HG02870 (cell line): ENCODE data around the gene SUPV3L1.
"Not testable (repeated sequence)": the region's sequence is repeated elsewhere in the genome, so short reads cannot be mapped to it uniquely, and the experiment has no call there.

ENCODE experiments used
- ATAC-seq: cut with Tn5 transposase; IDR thresholded peaks from one replicate; pipeline ENCODE4 v1.9.1; 2021; ENCODE audit warnings: mild to moderate bottlenecking, moderate library complexity; ENCODE audit not compliant: unreplicated experiment

The SUPV3L1 gene

DNA sequence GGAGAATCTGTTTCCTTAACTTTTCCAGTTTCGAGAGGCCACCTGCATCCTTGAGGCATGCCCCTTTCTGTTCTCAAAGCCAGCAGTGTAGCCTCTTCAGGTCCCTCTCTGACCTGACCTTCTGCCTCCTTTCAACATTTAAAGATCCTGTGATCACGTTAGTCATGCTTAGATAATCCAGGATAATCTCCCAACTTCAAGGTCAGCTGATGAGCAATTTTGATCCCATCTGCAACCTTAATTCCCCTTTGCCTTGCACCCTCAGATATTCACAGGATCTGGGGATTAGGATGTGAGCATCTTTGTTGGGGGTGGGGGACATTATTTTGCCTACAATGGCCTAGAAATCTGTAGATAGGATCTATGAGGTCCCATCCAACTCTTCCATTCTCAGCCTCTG, 48.1 kb downstream of the SUPV3L1 start:
- ATAC-seq = no peak

DNA sequence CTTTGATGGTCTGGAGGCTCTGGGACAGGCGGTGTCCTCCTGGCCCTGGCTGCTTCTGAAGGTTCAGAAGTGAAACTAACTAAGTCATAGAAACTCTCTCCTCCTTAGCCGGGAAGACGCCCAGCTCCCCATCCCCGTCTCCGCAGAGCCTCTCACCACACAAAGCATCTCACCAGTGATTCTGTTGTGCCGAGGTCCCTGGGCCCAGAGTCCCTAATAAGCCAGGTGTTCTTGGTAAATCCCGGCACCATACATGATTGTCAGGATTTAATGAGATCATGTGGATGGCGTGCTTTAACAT, 49.5 kb downstream of the SUPV3L1 start:
- no peak for ATAC-seq

DNA sequence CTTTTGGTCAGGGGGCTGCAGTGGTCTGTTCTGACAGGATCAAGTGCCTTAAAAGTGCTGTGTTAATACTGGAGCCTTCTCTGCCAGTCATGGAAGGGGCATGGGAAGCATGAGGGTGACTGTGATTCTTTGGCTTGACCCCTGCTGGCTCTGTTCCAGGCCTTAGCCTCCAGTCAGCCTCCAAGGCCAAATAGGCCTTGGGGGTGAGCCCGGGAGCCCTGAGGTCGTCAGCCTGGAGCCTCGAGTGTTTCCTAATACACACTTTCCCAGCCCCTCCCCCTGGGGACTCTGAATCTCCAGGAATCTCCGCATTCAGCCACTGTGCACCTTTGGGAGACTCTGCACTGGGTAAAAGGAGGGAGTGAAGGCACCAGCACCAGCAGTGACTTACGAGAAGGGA, 50.1 kb downstream of the SUPV3L1 start:
- no peak for ATAC-seq

DNA sequence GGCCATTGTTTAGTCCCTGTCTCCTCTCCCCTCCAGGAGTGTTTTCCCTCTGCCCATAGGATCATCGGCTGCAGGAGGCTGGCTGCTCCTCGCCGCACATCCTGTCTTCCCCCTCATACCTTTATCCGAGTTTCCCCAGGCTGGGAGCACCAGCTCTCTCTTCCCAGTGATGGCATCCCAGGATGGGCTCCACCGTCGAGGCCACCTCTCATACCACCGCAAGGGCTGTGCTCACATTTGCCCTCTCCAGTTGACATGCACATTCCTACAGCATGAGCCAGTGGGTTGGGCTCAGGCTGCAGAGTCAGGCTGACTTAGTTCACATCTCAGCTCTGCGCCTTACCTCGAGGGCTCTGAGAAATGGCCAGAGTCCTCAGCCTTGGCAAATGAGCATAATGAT, 52.2 kb downstream of the SUPV3L1 start:
- ATAC-seq = no peak

- ATAC-seq = no peak
Measured at GRCh38 chr10:69232736-69233480, 52.9 kb downstream of the SUPV3L1 start.

DNA sequence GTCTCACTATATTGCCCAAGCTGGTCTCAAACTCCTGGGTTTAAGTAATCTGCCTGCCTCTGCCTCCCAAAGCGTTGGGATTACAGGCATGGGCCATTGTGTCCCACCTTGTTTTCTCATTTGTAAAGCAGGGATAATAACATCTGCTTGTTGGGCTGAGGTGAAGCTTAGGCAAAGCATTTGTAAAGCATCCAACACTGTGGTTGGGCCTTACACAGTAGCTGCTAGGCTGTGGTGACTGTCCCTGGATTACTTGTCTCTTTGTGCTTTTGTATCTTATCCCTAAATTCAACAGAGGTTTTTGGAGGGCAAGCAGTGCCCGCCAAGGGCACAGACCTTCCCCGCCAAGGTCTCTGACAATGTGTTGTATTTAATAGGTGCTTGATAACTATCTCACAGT, 54.4 kb downstream of the SUPV3L1 start:
- ATAC-seq = no peak

GRCh38 chr10:69237528-69238159, 57.6 kb downstream of the SUPV3L1 start:
- no peak for ATAC-seq

DNA sequence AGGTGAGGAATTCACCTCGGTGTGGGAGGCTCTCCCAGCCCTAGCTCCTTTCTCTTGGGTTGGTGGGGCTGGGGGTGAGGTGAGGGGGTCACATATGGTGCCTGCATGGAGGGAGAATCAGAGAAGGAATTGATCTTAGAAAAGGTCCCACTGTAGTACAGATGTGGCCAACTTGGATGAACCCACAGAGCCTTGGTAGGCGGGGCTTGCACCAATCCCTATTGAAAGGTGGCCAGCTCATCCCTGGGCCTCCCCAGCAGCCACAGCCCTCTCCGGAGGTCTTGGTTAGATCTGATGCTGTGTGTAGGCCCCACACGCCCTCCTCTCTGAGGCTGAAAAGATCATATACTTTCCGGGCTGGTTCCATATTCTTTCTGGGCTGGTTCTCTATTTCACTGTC, 59.1 kb downstream of the SUPV3L1 start:
- no peak for ATAC-seq

DNA sequence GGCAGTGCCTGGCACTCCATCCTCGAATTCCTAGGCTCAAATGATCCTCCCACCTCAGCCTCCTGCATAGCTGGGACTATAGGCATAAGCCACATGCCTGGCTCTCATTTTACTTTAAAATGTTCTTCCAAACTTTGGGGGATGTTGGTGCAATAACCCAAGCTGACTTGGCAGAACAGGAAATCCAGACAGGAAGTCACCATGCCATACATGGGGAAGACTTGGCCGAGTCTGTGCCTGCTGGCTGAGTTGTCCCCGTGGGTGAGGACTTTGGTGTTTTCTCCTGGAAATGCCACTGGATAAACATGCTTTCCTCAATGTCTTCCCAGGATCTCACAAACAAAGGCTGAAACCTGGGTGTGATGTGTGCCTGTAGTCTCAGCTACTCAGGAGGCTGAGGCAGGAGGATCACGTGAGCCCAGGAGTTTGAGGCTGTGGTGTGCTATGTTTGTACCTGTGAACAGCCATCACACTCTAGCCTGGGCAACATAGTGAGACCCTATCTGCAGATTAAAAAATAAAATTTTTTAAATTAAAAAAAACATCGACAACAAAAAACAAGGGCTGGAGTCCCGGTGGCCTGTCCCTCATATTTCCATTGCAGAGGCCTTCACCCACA, 59.9 kb downstream of the SUPV3L1 start:
- no peak for ATAC-seq

GRCh38 chr10:69240455-69240854, 60.4 kb downstream of the SUPV3L1 start:
- ATAC-seq = no peak

DNA sequence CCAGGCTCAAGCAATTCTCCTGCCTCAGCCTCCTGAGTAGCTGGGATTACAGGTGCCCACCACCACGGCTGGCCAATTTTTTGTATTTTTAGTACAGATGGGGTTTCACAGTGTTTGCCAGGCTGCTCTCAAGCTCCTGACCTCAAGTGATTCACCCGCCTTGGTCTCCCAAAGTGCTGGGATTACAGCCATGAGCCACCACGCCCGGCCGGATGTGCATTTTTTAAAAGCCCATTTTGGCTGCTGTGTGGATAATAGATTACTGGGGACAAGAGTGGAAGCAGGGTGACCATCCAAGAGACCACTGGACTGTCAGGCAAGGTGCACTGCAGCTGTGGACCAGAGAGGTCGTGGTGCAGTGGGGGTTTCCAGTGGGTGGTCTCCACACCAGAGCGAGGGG, 61.5 kb downstream of the SUPV3L1 start:
- ATAC-seq = no peak

DNA sequence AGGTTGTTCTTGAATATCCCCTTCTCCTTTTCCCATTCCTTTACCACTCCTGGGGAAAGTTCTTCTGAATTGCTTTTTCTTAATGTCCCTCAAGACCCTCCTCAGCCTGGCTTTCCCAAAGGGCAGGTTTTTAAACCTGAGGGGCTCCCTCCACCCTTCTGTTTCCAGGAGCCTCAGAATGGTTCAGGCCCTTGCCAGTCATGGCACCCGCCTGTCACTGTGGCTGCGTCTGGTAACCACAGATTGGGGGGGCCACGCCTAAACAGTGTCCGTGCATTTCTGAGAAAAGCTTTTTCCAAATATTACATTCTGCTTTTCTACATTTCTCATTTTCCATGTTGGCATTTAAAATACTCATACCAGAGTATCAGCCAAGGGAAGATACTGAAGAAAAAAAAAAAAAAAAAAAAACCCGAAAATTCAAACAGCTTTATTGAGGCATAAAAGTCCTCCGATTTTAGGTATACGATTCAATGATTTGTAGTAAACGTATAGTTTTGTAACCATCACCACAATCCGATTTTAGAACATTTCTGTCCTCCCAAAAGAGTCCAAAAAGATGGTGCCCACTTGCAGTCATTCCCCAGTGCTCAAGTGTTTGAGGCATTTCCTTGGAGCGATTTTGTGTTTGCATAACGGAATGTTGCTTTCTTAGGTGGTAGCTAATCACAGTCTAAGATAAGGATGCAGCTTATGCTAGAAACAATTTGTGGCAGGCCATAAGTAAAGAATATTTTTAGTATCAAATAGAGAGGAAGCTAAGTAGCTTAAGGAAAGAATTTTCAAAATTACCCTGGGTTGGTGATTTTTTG, 62.2 kb downstream of the SUPV3L1 start:
- no peak for ATAC-seq

- ATAC-seq = no peak
Measured at GRCh38 chr10:69242852-69243212, 62.8 kb downstream of the SUPV3L1 start.

GRCh38 chr10:69243817-69244216, 63.8 kb downstream of the SUPV3L1 start:
- ATAC-seq = no peak

- no peak for ATAC-seq
Measured at GRCh38 chr10:69246036-69246435, 66.0 kb downstream of the SUPV3L1 start.

GRCh38 chr10:69246581-69247312, 66.7 kb downstream of the SUPV3L1 start:
- no peak for ATAC-seq

DNA sequence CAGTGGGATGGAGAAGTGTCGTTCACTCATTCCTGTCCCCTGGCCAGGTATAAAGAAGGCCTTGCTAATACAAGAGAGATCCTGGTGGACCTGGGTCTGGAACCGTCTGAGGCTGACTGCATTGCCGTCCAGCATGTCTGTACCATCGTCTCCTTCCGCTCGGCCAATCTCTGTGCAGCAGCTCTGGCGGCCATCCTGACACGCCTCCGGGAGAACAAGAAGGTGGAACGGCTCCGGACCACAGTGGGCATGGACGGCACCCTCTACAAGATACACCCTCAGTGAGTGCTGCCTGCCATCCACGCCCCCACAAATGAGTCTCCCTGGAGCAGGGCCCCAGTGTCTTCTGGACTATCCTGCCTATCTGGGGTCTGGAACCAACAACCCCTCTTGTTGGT, 67.3 kb downstream of the SUPV3L1 start:
- no peak for ATAC-seq

DNA sequence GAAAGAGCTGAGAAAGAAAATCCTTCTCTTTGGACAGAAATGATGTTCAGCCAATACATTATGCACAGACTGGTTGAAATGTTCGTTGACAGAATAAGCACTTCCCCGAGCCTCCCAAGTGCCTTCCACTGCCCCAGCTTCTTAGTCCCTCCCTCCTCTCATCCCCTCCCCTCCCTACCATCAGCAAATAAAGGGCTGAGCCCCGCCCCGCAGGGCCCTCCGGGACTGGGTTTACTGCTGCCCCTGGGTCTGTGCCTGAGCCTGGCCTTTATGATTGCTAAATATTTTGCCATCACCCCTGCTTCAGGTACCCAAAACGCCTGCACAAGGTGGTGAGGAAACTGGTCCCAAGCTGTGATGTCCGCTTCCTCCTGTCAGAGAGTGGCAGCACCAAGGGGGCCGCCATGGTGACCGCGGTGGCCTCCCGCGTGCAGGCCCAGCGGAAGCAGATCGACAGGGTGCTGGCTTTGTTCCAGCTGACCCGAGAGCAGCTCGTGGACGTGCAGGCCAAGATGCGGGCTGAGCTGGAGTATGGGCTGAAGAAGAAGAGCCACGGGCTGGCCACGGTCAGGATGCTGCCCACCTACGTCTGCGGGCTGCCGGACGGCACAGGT, 68.2 kb downstream of the SUPV3L1 start:
- ATAC-seq = no peak

- ATAC-seq = no peak
Measured at GRCh38 chr10:69250041-69250440, 70.0 kb downstream of the SUPV3L1 start.

GRCh38 chr10:69251417-69251816, 71.4 kb downstream of the SUPV3L1 start:
- ATAC-seq = not testable (repeated sequence)

GRCh38 chr10:69253171-69253570, 73.1 kb downstream of the SUPV3L1 start:
- no peak for ATAC-seq
